CD4-positive, alpha-beta T cell treated with Interleukin-15 for 1 hour (primary cell): ENCODE data around the gene MYO1D.

Experiments
- DNase-seq: peaks from one replicate; pipeline ENCODE4 v3.0.0-alpha.2; 2020

The MYO1D gene

GRCh38 chr17:32444301-32445073, 432.4 kb downstream of the MYO1D start, which contains the start of gene PSMD11:
Gene PSMD11 (plus strand): TSS chr17:32444510. CDS start chr17:32444524, 14 bp downstream.
- peak; percentile 98 for DNase-seq

GRCh38 chr17:32443827-32444300, 433.1 kb downstream of the MYO1D start:
- no peak for DNase-seq
